Sigmoid colon (tissue), 4 donors: ENCODE measurements around the gene DNAH11.
"Not testable (repeated sequence)": the region's sequence is repeated elsewhere in the genome, so short reads cannot be mapped to it uniquely, and the experiment has no call there.

Experiments used
- EP300 ChIP-seq, 4 donors: sonication (generic); formaldehyde crosslinking; IDR thresholded peaks; one replicate each; pipeline ENCODE4 v1.6.1; 2017; ENCODE audit warnings: antibody characterized with exemption in 4 of 4
- POLR2A ChIP-seq, 2 donors: fragments of 450-650 bp; IDR thresholded peaks; one replicate each; pipeline ENCODE4 v1.6.1; 2016; ENCODE audit warnings: antibody characterized with exemption in 2 of 2, mild to moderate bottlenecking in 2 of 2, moderate library complexity in 2 of 2
- TF ChIP-seq, protein P1 (sequence below), 4 experiments: fragments of 450-650 bp in 3 of 4; fragments of 200-600 bp in 1 of 4; IDR thresholded peaks; one replicate each; pipeline ENCODE4 v1.5.1; 2016 to 2019; ENCODE audit warnings: antibody characterized with exemption in 4 of 4, mild to moderate bottlenecking in 3 of 4, moderate library complexity in 2 of 4

DNA sequence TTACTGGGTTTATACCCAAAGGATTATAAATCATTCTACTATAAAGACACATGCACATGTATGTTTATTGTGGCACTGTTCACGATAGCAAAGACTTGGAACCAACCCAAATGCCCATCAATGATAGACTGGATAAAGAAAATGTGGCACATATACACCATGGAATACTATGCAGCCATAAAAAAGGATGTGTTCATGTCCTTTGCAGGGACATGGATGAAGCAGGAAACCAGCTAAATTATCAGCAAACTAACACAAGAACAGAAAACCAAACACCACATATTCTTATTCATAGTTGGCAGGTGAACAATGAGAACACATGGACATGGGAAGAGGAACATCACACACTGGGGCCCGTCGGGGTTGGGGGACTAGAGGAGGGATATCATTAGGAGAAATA lies 390.5 kb downstream of the DNAH11 start:
- TF ChIP-seq POLR2A, EP300 (IDR thresholded peaks at IDR 0.05): not testable (repeated sequence)
- TF ChIP-seq, protein P1, sequence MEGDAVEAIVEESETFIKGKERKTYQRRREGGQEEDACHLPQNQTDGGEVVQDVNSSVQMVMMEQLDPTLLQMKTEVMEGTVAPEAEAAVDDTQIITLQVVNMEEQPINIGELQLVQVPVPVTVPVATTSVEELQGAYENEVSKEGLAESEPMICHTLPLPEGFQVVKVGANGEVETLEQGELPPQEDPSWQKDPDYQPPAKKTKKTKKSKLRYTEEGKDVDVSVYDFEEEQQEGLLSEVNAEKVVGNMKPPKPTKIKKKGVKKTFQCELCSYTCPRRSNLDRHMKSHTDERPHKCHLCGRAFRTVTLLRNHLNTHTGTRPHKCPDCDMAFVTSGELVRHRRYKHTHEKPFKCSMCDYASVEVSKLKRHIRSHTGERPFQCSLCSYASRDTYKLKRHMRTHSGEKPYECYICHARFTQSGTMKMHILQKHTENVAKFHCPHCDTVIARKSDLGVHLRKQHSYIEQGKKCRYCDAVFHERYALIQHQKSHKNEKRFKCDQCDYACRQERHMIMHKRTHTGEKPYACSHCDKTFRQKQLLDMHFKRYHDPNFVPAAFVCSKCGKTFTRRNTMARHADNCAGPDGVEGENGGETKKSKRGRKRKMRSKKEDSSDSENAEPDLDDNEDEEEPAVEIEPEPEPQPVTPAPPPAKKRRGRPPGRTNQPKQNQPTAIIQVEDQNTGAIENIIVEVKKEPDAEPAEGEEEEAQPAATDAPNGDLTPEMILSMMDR (IDR thresholded peaks at IDR 0.05) = not testable (repeated sequence)
